K562 (cell line): ENCODE data around the gene BEST3. TPM values are rescaled to one million over a fixed set of nuclear protein-coding genes. Genes with fewer than 3 reads are reported as not detected.

Experiments
- GABPA ChIP-seq: fragments of 200-800 bp; sonication (Bioruptor generic); conservative IDR thresholded peaks from 2 replicates; pipeline ENCODE4 v1.6.1; 2016; ENCODE audit warnings: low read depth, missing genetic modification characterization, missing compliant biosample characterization
- HEY1 ChIP-seq: fragments of 250-450 bp; sonication (Bioruptor Pico); IDR thresholded peaks from 2 replicates; pipeline ENCODE4 v1.5.0; 2020; ENCODE audit warnings: mild to moderate bottlenecking, moderate library complexity, borderline replicate concordance
- HMGN3 ChIP-seq: IDR thresholded peaks from 2 replicates; pipeline ENCODE4 v1.6.1; 2011; ENCODE audit warnings: borderline replicate concordance, low read depth, mild to moderate bottlenecking, mixed read lengths, low read length; ENCODE audit not compliant: insufficient read length; ENCODE audit errors: extremely low read depth
- NONO ChIP-seq, 2 experiments: fragments of 200-400 bp in 1 of 2; fragments of 450-650 bp in 1 of 2; formaldehyde crosslinking in 1 of 2; IDR thresholded peaks; 2 replicates each; pipeline ENCODE4 v1.6.1; 2017; ENCODE audit warnings: low read depth in 2 of 2, mild to moderate bottlenecking in 2 of 2, moderate library complexity in 2 of 2, low read length in 1 of 2
- PHF8 ChIP-seq: fragments of 200-600 bp; sonication (generic); IDR thresholded peaks from 2 replicates; pipeline ENCODE4 v1.6.1; 2012; ENCODE audit warnings: mixed run types, mild to moderate bottlenecking, inconsistent platforms, low read length, moderate library complexity, borderline replicate concordance
- POLR2A ChIP-seq: fragments of 450-650 bp; conservative IDR thresholded peaks from 2 replicates; pipeline ENCODE4 v1.6.1; 2016
- polyA plus RNA-seq, 8 experiments: library from polyadenylated mRNA; depleted of rRNA in 4 of 8; stranded (reverse) in 5 of 8; unstranded in 3 of 8; fragments of >200 nt; fragmentation: Nextera tagmentation in 2 of 8; fragmentation: Illumina TruSeq in 1 of 8; extraction: Ambion mirVana in 2 of 8; extraction: Trizol in 1 of 8; gene quantifications; 2 replicates each; pipeline versions ENCODE4 v1.2.1 to v1.2.3, GENCODE V29; 2011 to 2014; ENCODE audit warnings: inconsistent platforms in 1 of 8, missing spikeins in 1 of 8
- total RNA-seq, 7 experiments: library from RNA; depleted of rRNA in 6 of 7; stranded (reverse); fragments of >200 nt in 6 of 7; fragmentation: Illumina TruSeq in 2 of 7; extraction: Trizol in 2 of 7; gene quantifications; 2 replicates each; pipeline versions ENCODE4 v1.2.1 to v1.2.3, GENCODE V29; 2011 to 2021; ENCODE audit warnings: low replicate concordance in 1 of 7
- TF ChIP-seq, protein P1 (sequence below): fragments of 250-450 bp; sonication (Bioruptor Pico); IDR thresholded peaks from 2 replicates; pipeline ENCODE4 v1.4.0; 2020
- TF ChIP-seq, protein P2 (sequence below), 3 experiments: fragments of 200-800 bp in 1 of 3; sonication (Bioruptor generic) in 1 of 3; sonication (generic) in 1 of 3; formaldehyde crosslinking in 1 of 3; IDR thresholded peaks; 2 replicates each; pipeline versions ENCODE4 v1.6.1 to v1.8.0; 2016 to 2022; ENCODE audit warnings: mild to moderate bottlenecking in 2 of 3, missing compliant biosample characterization in 2 of 3, missing genetic modification characterization in 2 of 3, missing genetic modification reagents in 1 of 3
- TF ChIP-seq, protein P3 (sequence below), 2 experiments: fragments of 450-650 bp; formaldehyde crosslinking in 1 of 2; IDR thresholded peaks; 2 replicates each; pipeline versions ENCODE4 v1.4.0 to v1.6.1; 2014 to 2020; ENCODE audit warnings: mild to moderate bottlenecking in 2 of 2, borderline replicate concordance in 1 of 2, low read depth in 1 of 2

The BEST3 gene
- total and polyA plus RNA-seq, 9 of the 15 experiments (the other 6 are each of a cell fraction or from before 2014, with no cell fraction given), result 0.15 TPM; not detected in 8

DNA sequence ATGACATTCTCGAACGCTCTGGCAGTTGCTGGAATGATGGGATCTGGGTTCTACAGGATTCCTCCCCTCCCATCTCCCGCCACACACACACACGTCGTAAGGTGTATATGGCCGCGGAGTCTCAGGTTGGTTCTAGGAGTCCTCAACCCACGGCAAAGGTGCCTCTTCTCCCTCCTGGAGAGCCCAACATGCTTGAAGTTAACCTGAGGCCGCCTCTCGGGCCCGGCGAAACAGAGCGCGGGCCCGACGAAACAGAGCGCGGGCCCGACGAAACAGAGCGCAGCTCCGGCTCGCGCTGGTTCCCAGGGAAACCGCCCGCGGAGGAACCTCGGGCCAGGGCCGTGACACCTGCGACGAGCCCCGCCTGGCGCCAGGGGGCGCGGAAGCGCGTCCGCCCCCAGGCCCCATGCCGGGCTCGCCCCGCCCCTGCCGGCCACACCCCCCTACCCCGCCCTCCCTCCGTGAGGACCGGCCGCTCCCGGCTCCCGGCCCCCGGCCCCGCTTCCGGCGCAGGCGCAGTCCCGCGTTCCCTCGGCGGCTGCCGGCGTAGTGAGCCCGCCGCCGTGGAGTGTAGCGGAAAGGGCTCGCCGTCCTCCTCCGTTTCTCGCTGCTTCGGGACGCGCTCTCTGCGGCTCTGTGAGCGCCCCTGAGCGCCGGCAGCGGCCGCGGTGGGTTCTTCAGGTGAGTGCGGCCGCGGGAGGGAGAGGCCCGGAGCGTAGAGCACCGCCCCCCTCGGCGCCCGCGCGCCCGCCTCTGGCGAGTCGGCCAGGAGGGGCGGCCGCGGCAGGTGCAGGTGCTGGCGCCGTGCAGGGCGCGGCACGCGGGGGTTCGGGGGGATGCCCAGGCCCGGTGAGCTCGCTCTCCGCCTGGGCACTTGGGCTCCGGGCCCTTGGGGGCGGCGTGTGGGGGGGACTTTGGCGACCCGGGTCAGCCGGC is 39.5 kb upstream of the BEST3 start, which contains the start of gene RAB3IP (continued):
- TF ChIP-seq, protein P1, sequence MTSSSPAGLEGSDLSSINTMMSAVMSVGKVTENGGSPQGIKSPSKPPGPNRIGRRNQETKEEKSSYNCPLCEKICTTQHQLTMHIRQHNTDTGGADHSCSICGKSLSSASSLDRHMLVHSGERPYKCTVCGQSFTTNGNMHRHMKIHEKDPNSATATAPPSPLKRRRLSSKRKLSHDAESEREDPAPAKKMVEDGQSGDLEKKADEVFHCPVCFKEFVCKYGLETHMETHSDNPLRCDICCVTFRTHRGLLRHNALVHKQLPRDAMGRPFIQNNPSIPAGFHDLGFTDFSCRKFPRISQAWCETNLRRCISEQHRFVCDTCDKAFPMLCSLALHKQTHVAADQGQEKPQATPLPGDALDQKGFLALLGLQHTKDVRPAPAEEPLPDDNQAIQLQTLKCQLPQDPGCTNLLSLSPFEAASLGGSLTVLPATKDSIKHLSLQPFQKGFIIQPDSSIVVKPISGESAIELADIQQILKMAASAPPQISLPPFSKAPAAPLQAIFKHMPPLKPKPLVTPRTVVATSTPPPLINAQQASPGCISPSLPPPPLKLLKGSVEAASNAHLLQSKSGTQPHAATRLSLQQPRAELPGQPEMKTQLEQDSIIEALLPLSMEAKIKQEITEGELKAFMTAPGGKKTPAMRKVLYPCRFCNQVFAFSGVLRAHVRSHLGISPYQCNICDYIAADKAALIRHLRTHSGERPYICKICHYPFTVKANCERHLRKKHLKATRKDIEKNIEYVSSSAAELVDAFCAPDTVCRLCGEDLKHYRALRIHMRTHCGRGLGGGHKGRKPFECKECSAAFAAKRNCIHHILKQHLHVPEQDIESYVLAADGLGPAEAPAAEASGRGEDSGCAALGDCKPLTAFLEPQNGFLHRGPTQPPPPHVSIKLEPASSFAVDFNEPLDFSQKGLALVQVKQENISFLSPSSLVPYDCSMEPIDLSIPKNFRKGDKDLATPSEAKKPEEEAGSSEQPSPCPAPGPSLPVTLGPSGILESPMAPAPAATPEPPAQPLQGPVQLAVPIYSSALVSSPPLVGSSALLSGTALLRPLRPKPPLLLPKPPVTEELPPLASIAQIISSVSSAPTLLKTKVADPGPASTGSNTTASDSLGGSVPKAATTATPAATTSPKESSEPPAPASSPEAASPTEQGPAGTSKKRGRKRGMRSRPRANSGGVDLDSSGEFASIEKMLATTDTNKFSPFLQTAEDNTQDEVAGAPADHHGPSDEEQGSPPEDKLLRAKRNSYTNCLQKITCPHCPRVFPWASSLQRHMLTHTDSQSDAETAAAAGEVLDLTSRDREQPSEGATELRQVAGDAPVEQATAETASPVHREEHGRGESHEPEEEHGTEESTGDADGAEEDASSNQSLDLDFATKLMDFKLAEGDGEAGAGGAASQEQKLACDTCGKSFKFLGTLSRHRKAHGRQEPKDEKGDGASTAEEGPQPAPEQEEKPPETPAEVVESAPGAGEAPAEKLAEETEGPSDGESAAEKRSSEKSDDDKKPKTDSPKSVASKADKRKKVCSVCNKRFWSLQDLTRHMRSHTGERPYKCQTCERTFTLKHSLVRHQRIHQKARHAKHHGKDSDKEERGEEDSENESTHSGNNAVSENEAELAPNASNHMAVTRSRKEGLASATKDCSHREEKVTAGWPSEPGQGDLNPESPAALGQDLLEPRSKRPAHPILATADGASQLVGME, result 0 out of 2 replicates have a peak, but pooled peaks have one; percentile 23
- TF ChIP-seq POLR2A (peak; percentile 54; the same call in 1 of the 2 replicates), NONO (IDR thresholded peaks at IDR 0.05; ENCODE audit: low read depth in 2 of 2, low read length in 1 of 2) (no peak), HEY1 (CRISPR knock-in tag) (no peak), PHF8 (peak; percentile 67; the same call in 1 of the 2 replicates), HMGN3 (peak; percentile 68), GABPA (tag) (peak; percentile 41)
- TF ChIP-seq, protein P2, sequence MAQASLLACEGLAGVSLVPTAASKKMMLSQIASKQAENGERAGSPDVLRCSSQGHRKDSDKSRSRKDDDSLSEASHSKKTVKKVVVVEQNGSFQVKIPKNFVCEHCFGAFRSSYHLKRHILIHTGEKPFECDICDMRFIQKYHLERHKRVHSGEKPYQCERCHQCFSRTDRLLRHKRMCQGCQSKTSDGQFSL (CRISPR knock-in tag; IDR thresholded peaks at IDR 0.05), result peak; percentile 48; the same call in 1 of the 2 replicates
- TF ChIP-seq, protein P2 (tag; IDR thresholded peaks at IDR 0.05), result no peak
- TF ChIP-seq, protein P3, sequence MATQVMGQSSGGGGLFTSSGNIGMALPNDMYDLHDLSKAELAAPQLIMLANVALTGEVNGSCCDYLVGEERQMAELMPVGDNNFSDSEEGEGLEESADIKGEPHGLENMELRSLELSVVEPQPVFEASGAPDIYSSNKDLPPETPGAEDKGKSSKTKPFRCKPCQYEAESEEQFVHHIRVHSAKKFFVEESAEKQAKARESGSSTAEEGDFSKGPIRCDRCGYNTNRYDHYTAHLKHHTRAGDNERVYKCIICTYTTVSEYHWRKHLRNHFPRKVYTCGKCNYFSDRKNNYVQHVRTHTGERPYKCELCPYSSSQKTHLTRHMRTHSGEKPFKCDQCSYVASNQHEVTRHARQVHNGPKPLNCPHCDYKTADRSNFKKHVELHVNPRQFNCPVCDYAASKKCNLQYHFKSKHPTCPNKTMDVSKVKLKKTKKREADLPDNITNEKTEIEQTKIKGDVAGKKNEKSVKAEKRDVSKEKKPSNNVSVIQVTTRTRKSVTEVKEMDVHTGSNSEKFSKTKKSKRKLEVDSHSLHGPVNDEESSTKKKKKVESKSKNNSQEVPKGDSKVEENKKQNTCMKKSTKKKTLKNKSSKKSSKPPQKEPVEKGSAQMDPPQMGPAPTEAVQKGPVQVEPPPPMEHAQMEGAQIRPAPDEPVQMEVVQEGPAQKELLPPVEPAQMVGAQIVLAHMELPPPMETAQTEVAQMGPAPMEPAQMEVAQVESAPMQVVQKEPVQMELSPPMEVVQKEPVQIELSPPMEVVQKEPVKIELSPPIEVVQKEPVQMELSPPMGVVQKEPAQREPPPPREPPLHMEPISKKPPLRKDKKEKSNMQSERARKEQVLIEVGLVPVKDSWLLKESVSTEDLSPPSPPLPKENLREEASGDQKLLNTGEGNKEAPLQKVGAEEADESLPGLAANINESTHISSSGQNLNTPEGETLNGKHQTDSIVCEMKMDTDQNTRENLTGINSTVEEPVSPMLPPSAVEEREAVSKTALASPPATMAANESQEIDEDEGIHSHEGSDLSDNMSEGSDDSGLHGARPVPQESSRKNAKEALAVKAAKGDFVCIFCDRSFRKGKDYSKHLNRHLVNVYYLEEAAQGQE (IDR thresholded peaks at IDR 0.05; ENCODE audit: borderline replicate concordance), result peak; percentile 79
- TF ChIP-seq, protein P3 (CRISPR knock-in tag; IDR thresholded peaks at IDR 0.05; ENCODE audit: low read depth), result 0 out of 2 replicates have a peak, but pooled peaks have one; percentile 34
